T-helper 1 cell treated with Interleukin-12 subunit alpha and Interleukin-12 subunit beta and Interleukin-4 antibody, amounts not matched to agents 30 ng/mL and 1 ng/mL, for 36 hours (primary cell): Measurements from ENCODE around the gene TDRD9. TPM values are rescaled to one million over a fixed set of nuclear protein-coding genes. Genes with fewer than 3 reads are reported as not detected.

Experiments used
- intact Hi-C: fragments of 100-400 bp; cut with micrococcal nuclease; formaldehyde crosslinking; loops from one replicate; pipeline ENCODE4 v1.15.1; 2024
- total RNA-seq: library from RNA; stranded (reverse); gene quantifications from 2 replicates; pipeline ENCODE4 v1.2.3, GENCODE V29; 2022

TDRD9 gene
- total RNA-seq, 1 donor from 2014 or later = not detected

GRCh38 chr14:104101651-104102281, 173.5 kb downstream of the TDRD9 start:
- intact Hi-C loops = no loop called here

Other genes starting within 250 kb of the TDRD9 start
- gene XRCC3, start 213.0 kb upstream of the TDRD9 start, total RNA-seq = 36.1 and 39.6 TPM in 2 replicates
- gene ZFYVE21, start 212.6 kb upstream of the TDRD9 start, total RNA-seq = 17.2 and 17.4 TPM in 2 replicates
- 10.6 and 13.1 TPM in 2 replicates for gene PPP1R13B, start 80.9 kb upstream of the TDRD9 start, total RNA-seq
- not detected in 2 replicates for gene RD3L, start 14.1 kb downstream of the TDRD9 start, total RNA-seq
- not detected in 2 replicates for gene ASPG, start 157.2 kb downstream of the TDRD9 start, total RNA-seq
- gene KIF26A, start 210.1 kb downstream of the TDRD9 start, total RNA-seq = 0.37 and 0.66 TPM in 2 replicates